ENCODE data around the gene SLC25A22.
A peak's percentile ranks its signal among the peaks of the same experiment; 100 is the strongest.

The SLC25A22 gene

GRCh38 chr11:833849-834311 is 35.8 kb upstream of the SLC25A22 start:
- DNase-seq, result peak in 1 of 2 donors; percentile 48

- DNase-seq, result peak; percentile 24 to 57
Measured at GRCh38 chr11:833114-833791, 35.2 kb upstream of the SLC25A22 start.

DNA sequence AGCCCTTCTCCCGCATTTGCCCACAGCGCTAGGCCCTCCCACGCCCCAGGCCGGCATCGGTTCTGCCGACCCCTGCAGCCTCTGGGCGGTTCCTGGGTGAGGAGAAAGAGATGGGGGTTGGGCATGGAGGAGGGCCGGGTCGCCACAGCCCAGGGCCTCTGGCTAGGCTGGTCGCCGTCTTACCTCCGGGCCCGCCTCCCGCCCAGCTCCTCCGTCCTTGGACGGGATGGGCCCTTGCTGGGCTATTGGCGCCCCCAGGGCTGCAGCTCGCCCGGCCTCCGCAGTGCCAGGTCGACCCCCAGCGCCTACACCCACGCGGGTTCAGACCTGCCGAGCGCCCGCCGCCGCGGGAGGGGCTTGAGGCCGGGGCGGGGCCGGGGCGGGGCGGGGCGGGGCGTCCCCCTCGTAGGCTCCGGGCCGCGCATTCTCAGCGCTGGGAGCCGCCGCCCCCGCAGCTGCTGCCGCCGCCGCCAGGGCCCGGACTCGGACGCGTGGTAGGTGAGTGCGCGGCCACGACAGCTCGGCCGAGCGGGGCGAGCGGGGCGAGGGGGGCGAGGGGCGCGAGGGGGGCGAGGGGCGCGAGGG is 34.5 kb upstream of the SLC25A22 start, which contains the start of gene CD151:
Gene CD151, plus strand, starts transcription at position 424 of the 585 bp plus-strand sequence. CDS start 3,118 bp downstream, outside the sequence.
- DNase-seq, result peak; percentile 59 to 72

DNA sequence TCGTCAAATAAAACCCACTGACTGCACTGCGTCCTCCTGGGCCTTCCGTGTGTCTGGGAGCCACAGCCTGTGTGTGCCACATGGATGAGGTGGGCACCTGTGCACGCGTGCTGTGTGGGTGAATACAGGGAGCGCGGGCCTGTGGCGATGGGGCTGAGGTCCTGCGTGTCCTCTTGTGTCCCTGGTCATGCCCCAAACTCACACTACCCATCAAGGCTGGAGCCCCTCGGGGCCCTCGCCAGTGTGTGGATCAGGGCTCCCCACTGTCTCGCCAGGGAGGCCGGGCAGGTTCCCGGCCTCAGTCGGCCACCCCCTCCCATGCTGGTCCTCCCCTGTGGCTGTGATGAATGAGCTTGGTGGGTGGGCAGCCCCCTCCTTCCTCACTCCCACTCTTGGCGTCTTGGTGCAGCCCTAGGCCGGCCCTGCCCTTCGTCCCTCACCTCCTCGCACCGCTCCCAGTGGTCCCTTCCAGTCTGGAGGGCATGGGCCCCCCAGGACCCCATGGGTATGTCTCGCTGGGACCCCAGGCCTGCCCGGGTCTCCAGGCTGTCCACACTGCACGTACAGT is 34.0 kb upstream of the SLC25A22 start:
- DNase-seq, result no peak

DNA sequence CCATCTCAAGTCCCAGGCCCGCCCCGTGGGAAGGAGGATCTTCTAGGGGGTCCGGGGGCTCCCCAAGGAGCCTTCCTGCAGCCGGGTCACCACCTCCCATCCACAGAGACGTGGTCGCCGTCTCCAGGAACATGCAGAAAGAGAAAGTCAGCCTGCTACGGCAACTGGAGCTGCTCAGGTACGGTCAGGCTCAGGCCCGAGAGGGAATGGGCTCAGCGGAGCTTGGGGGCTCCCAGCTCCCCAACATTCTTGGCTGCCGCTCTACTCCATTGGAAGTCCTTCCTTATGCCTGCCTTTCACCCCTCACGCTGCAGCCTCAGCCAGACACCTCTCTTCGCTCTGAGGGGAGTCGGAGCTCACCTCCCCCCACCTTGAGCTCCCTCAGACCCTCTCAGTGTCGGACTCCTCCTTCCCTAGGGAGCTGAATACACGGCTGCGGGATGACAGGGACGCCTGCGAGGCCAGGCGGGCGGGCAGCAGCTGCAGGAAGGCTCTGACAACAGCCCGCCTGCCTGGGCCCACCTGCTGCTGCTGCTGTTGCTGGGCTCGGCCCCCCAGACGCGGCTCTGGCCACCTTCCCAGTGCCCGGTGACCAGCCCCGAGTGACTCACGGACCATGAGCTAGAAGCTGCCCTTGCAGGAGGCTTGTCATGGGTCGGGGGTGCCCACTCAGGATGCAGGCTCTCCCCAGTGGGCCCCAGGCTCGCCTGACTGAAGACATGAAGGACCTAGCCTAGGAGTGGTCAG is 33.2 kb upstream of the SLC25A22 start:
- no peak for DNase-seq

GRCh38 chr11:830295-831117 is 32.4 kb upstream of the SLC25A22 start:
- DNase-seq, result peak; percentile 18 to 57

DNA sequence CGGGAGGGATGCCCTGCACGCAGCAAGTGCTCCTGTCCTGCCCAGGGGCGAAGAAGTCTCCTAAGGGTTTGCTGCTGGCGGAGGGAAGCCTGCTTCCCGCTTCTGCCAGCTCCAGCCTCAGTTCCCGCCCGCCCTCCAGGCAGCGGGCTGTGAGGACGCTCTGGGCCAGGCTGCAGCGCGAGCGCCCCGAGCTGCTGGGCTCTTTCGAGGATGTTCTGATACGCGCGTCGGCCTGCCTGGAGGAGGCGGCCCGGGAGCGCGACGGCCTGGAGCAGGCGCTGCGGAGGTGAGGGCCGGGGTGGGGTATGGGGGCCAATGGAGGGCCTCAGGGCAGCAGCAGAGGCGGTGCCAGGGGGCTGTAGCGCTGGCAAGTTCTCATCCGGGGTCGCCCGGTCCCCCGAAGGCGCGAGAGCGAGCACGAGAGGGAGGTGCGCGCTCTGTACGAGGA is 31.8 kb upstream of the SLC25A22 start:
- no peak for DNase-seq

GRCh38 chr11:829176-829846 is 31.2 kb upstream of the SLC25A22 start:
- DNase-seq, result no peak

- no peak for DNase-seq
Measured at GRCh38 chr11:828506-829175, 30.6 kb upstream of the SLC25A22 start.

GRCh38 chr11:827897-828192 is 29.8 kb upstream of the SLC25A22 start, which contains the start of gene CRACR2B:
Gene CRACR2B, plus strand, starts transcription at chr11:827919. Its CDS starts 689 bp downstream, at chr11:828608.
- DNase-seq, result no peak

- DNase-seq, result no peak
Measured at GRCh38 chr11:827146-827896, 29.2 kb upstream of the SLC25A22 start.

GRCh38 chr11:826836-827145 is 28.7 kb upstream of the SLC25A22 start:
- no peak for DNase-seq

DNA sequence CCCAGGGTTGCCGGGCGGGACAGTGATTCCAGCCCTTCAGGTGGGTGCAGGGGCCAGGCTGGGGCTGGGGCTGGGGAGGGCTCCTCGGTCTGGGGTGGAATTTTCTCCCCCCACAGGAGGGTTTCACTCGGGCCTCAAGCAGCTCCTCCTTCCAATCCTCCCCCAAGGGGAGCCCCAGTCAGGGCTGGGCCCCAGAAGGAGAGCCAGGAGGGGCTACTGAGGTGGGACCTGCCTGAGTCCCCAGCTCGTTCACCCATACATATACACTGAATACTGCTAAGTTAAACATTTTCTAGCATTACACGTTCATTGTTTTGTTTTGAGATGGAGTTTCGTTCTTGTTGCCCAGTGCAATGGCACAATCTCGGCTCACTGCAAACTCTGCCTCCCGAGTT is 28.1 kb upstream of the SLC25A22 start:
- no peak for DNase-seq

- no peak for DNase-seq
Measured at GRCh38 chr11:825366-826226, 27.5 kb upstream of the SLC25A22 start.

GRCh38 chr11:824942-825341 is 26.9 kb upstream of the SLC25A22 start:
- DNase-seq, result no peak

DNA sequence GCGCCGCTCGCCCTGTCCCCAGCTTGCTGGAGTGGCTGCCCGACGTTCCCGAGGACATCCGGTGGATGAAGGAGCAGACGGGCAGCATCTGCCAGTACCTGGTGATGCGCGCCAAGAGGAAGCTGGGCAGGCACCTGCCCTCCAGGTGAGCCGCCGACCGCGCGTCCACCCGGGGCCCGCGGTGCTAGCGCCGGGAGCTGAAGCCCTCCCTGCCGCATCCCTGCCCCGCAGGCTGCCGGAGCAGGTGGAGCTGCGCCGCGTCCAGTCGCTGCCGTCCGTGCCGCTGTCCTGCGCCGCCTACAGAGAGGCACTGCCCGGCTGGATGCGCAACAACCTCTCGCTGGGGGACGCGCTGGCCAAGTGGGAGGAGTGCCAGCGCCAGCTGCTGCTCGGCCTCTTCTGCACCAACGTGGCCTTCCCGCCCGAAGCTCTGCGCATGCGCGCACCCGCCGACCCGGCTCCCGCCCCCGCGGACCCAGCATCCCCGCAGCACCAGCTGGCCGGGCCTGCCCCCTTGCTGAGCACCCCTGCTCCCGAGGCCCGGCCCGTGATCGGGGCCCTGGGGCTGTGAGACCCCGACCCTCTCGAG is 26.3 kb upstream of the SLC25A22 start:
- DNase-seq, result no peak

- no peak for DNase-seq
Measured at GRCh38 chr11:823441-824291, 25.6 kb upstream of the SLC25A22 start.

Measured in inflammatory macrophage (primary cell).